GM23248 (cell line): ENCODE results near the gene ENTPD2. TPM values are rescaled to one million over a fixed set of nuclear protein-coding genes. Genes with fewer than 3 reads are reported as not detected.

Experiments
- DNase-seq: peaks from one replicate; pipeline ENCODE4 v3.0.0-alpha.2; 2015
- H2AFZ ChIP-seq: fragments of 200-600 bp; sonication (generic); 2 replicates; pipeline ENCODE4 v1.6.1; 2016; ENCODE audit warnings: antibody characterized with exemption
- H3F3A ChIP-seq: fragments of 200-600 bp; sonication (generic); 2 replicates; pipeline ENCODE4 v1.6.1; 2016; ENCODE audit warnings: mild to moderate bottlenecking, antibody characterized with exemption, mixed run types; ENCODE audit not compliant: insufficient read depth
- H3K27ac ChIP-seq: fragments of 200-600 bp; sonication (generic); 2 replicates; pipeline ENCODE4 v1.5.1; 2016; ENCODE audit warnings: mild to moderate bottlenecking
- H3K27me3 ChIP-seq: fragments of 200-600 bp; sonication (generic); replicated peaks from 2 replicates; pipeline ENCODE4 v1.6.1; 2016; ENCODE audit warnings: mild to moderate bottlenecking; ENCODE audit not compliant: insufficient read depth
- H3K36me3 ChIP-seq: fragments of 200-600 bp; sonication (generic); 2 replicates; pipeline ENCODE4 v1.6.1; 2016; ENCODE audit warnings: low read depth, mild to moderate bottlenecking
- H3K4me1 ChIP-seq: fragments of 200-600 bp; sonication (generic); 2 replicates; pipeline ENCODE4 v1.6.1; 2016; ENCODE audit warnings: mild to moderate bottlenecking; ENCODE audit not compliant: insufficient read depth
- H3K4me2 ChIP-seq: fragments of 200-600 bp; sonication (generic); one replicate; pipeline ENCODE4 v1.6.1; 2016; ENCODE audit warnings: mild to moderate bottlenecking; ENCODE audit not compliant: unreplicated experiment
- H3K4me3 ChIP-seq: fragments of 200-600 bp; sonication (generic); 2 replicates; pipeline ENCODE4 v1.5.1; 2016; ENCODE audit warnings: mild to moderate bottlenecking
- H3K79me2 ChIP-seq: fragments of 200-600 bp; sonication (generic); 2 replicates; pipeline ENCODE4 v1.6.1; 2016; ENCODE audit warnings: mild to moderate bottlenecking; ENCODE audit not compliant: insufficient read depth
- H3K9ac ChIP-seq: fragments of 200-600 bp; sonication (generic); 2 replicates; pipeline ENCODE4 v1.6.1; 2016; ENCODE audit warnings: mild to moderate bottlenecking
- H3K9me2 ChIP-seq: fragments of 200-600 bp; sonication (generic); 2 replicates; pipeline ENCODE4 v1.6.1; 2016; ENCODE audit warnings: mixed run types, mild to moderate bottlenecking, moderate library complexity; ENCODE audit not compliant: insufficient read depth
- H3K9me3 ChIP-seq: fragments of 200-600 bp; sonication (generic); one replicate; pipeline ENCODE4 v1.6.1; 2017; ENCODE audit warnings: low read depth
- H4K20me1 ChIP-seq: fragments of 200-600 bp; sonication (generic); 2 replicates; pipeline ENCODE4 v1.6.0; 2016; ENCODE audit not compliant: insufficient read depth
- EZH2 ChIP-seq: fragments of 200-600 bp; sonication (generic); IDR thresholded peaks from 2 replicates; pipeline ENCODE4 v1.6.1; 2018; ENCODE audit warnings: antibody characterized with exemption, mild to moderate bottlenecking; ENCODE audit not compliant: insufficient read depth, poor library complexity, severe bottlenecking
- EZH2phosphoT487 ChIP-seq: fragments of 200-600 bp; sonication (generic); IDR thresholded peaks from 2 replicates; pipeline ENCODE4 v1.6.1; 2018; ENCODE audit warnings: antibody characterized with exemption, moderate library complexity, mild to moderate bottlenecking, low read depth; ENCODE audit not compliant: insufficient read depth
- WGBS, 2 experiments: methylation state at CpG; one replicate each; pipeline ENCODE4 v1.1.6; 2015 to 2017; ENCODE audit warnings: low lambda C conversion rate in 2 of 2, low coverage in 1 of 2; ENCODE audit errors: missing lambda C conversion rate in 2 of 2; 5-methylcytosine and 5-hydroxymethylcytosine counted together
- in situ Hi-C: fragments of 300-500 bp; cut with MboI; formaldehyde crosslinking; loops from 2 replicates; pipeline ENCODE4 v1.15.0; 2020
- polyA plus RNA-seq: library from polyadenylated mRNA; unstranded; fragments of >200 nt; fragmentation: Nextera tagmentation; extraction: Ambion mirVana; gene quantifications from 2 replicates; pipeline ENCODE4 v1.2.1, GENCODE V29; 2016
- total RNA-seq: library from RNA; depleted of rRNA; stranded (reverse); fragments of >200 nt; shearing (Covaris generic); gene quantifications from 2 replicates; pipeline ENCODE4 v1.2.3, GENCODE V29; 2014

Gene ENTPD2
- total and polyA plus RNA-seq, 2 experiments from 2014 or later = not detected

DNA sequence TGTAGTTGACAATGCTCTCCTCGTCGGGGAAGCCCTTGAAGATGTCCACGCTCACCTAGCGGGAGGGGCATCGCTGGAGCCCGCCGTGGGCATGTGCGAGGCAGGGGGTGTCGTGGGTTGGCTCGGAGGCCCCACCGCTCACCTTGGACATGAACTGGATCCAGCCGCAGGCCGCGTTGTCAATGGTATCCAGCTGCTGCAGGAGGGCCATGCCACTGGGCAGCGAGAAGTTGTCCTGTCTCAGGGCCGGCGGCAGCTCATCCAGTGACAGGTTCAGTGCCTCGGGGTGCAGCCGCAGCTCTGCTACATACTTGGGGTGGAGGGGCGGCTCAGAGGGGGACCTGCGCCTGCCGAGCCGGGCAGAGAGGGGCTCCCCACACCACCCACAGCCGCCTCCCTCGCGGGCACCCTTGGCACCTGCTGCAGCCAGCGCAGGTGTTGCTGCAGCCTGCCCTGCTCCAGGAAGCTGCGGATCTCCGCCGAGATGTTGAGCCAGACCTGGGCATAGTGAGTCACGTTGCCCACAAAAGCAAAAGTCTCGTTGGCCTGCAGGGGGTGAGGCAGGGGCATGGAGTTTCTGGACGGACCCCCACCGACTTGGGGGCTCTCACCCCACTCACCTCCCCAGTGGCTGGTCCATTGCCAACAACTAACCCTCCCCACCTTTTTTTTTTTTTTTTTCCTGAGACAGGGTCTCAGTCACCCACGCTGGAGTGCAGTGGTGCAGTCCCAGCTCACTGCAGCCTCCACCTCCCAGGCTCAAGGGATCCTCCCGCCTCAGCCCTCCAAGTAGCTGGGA lies 34.9 kb downstream of the ENTPD2 start:
- Histone ChIP-seq H4K20me1 (no peaks in the 10 kb centered on the region), H3F3A (no peaks in the 10 kb centered on the region), H3K9ac (no peak overlapping the region), H3K27me3 (no peaks in the 10 kb centered on the region), H3K36me3 (no peaks in the 10 kb centered on the region), H3K4me2 (no peak overlapping the region), H3K27ac (no peak overlapping the region), H3K4me1 (no peaks in the 10 kb centered on the region), H3K4me3 (no peak overlapping the region), H3K79me2 (no peaks in the 10 kb centered on the region), H3K9me2 (no peaks in the 10 kb centered on the region), H3K9me3 (no peaks in the 10 kb centered on the region), H2AFZ (no peak overlapping the region)
- WGBS, 2 experiments = 88 to 95% methylated on average over 32 to 34 of the region's 36 CpGs
- TF ChIP-seq EZH2phosphoT487 = no peak
- TF ChIP-seq EZH2 = no peak
- no peak for DNase-seq
- in situ Hi-C loops = no loop called here

DNA sequence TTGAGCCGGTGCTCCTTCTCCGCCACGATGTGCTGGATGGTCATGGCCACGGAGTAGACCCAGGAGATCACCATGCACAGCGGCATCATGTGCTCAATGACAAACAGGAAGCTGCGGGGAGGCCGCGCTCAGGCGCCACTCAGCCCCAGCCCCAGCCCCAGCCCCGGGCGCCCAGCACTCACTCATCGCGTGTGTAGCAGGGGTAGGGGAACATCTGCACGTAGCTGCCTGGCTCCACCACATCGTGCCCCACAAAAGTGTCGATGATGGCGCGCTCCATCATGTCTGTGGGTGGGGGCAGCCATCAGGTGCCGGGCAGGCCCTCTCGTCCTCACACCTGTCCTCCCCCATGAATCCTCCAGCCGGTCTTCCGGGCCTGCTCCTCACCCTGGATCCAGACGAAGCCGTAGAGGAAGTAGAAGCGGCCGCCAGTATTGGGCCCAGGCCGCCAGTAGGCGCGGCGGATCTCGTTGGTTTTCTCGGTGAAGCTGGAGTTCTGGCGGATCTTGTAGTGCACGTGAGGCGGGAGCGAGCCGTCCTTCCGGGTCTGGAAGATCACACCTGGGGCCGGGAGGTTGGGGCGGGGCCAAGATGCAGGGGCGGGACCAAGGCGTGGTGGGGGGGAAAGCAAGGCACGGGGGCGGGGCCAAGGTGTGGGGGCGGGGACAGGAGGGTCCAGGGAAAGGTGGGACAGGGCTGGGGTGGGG lies 35.9 kb downstream of the ENTPD2 start:
- Histone ChIP-seq H4K20me1 (no peaks in the 10 kb centered on the region), H3K9ac (no peak overlapping the region), H3K27me3 (no peaks in the 10 kb centered on the region), H3K4me3 (no peak overlapping the region), H3K79me2 (no peaks in the 10 kb centered on the region), H3K27ac (no peak overlapping the region), H3K9me3 (no peaks in the 10 kb centered on the region), H3K9me2 (no peaks in the 10 kb centered on the region), H2AFZ (no peak overlapping the region), H3K4me2 (no peak overlapping the region), H3K36me3 (no peaks in the 10 kb centered on the region), H3F3A (no peaks in the 10 kb centered on the region), H3K4me1 (no peaks in the 10 kb centered on the region)
- in situ Hi-C loops = no loop called here
- TF ChIP-seq EZH2phosphoT487 = no peak
- no peak for TF ChIP-seq EZH2
- WGBS, 2 experiments = 89 to 95% methylated on average over 29 to 45 of the region's 45 CpGs
- no peak for DNase-seq

DNA sequence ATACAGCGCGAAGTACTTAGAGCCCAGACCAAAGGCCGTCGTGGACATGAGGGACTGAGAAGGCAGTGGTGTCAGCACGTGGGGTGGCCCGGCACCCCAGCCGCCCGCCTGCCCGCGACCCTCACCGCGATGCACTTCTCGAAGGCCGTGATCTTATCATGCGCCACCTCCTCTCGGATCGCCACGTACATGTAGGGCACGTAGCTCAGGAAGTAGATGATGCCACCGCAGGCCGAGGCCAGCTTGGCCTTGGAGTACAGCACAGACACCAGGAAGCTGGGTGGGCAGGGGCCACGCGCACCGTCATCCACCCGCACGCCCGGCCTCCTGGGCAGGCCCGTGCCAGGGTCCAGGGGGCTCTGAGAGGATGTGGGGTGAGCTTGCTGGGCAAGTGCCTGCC lies 36.8 kb downstream of the ENTPD2 start:
- Histone ChIP-seq H3K79me2 (no peaks in the 10 kb centered on the region), H3K4me3 (no peak overlapping the region), H3F3A (no peaks in the 10 kb centered on the region), H3K36me3 (no peaks in the 10 kb centered on the region), H3K9ac (no peak overlapping the region), H3K9me2 (no peaks in the 10 kb centered on the region), H4K20me1 (no peaks in the 10 kb centered on the region), H3K4me2 (no peak overlapping the region), H3K27ac (no peak overlapping the region), H3K4me1 (no peaks in the 10 kb centered on the region), H2AFZ (no peak overlapping the region), H3K27me3 (no peaks in the 10 kb centered on the region), H3K9me3 (no peaks in the 10 kb centered on the region)
- TF ChIP-seq EZH2 (no peak), EZH2phosphoT487 (no peak)
- no peak for DNase-seq
- in situ Hi-C loops = no loop called here
- 96% methylated on average over 23 to 28 of the region's 28 CpGs for WGBS, 2 experiments

DNA sequence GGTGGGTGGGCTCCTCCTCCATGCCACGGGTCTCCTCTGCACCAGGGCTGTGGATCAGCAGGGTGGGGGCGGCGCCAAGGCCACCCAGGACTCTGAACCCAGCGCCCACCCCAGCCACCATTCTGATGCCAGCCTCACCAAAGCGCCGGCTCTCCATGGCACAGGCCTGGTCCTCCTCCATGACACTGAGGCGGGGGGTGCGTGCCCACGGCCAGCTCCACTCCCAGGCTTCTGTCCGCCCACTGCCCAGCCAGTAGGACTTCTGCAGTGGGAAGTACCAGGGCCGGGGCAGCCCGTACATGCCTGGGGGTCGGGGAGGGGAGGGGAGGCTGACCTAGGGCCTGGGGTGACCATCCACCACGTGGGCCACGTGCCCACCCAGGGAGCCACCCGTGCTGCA lies 37.4 kb downstream of the ENTPD2 start:
- Histone ChIP-seq H3F3A (no peaks in the 10 kb centered on the region), H3K9me3 (no peaks in the 10 kb centered on the region), H3K4me2 (no peak overlapping the region), H2AFZ (no peak overlapping the region), H3K9ac (no peak overlapping the region), H3K79me2 (no peaks in the 10 kb centered on the region), H3K9me2 (no peaks in the 10 kb centered on the region), H3K27ac (no peak overlapping the region), H3K36me3 (no peaks in the 10 kb centered on the region), H4K20me1 (no peaks in the 10 kb centered on the region), H3K27me3 (no peaks in the 10 kb centered on the region), H3K4me3 (no peak overlapping the region), H3K4me1 (no peaks in the 10 kb centered on the region)
- no peak for DNase-seq
- WGBS, 2 experiments = 96 to 100% methylated on average over 5 to 6 of the region's 16 CpGs
- TF ChIP-seq EZH2 (no peak), EZH2phosphoT487 (no peak)
- in situ Hi-C loops = no loop called here
